Brain microvascular endothelial cell (primary cell): ENCODE data around the gene PPP2R1B.

Source experiments
- DNase-seq: peaks from one replicate; pipeline ENCODE4 v3.0.0-alpha.2; 2020
- H3K27ac ChIP-seq: fragments of 250-450 bp; sonication (Bioruptor Pico); 2 replicates; pipeline ENCODE4 v1.5.1; 2020; ENCODE audit warnings: mild to moderate bottlenecking, moderate library complexity
- H3K27me3 ChIP-seq: fragments of 250-450 bp; sonication (Bioruptor Pico); replicated peaks from 2 replicates; pipeline ENCODE4 v1.5.1; 2020; ENCODE audit warnings: mild to moderate bottlenecking
- H3K36me3 ChIP-seq: fragments of 250-450 bp; sonication (Bioruptor Pico); replicated peaks from 2 replicates; pipeline ENCODE4 v1.5.1; 2020; ENCODE audit warnings: mild to moderate bottlenecking
- H3K4me3 ChIP-seq: 2 replicates; pipeline ENCODE4 v1.5.1; 2011; ENCODE audit warnings: low read depth, mild to moderate bottlenecking, control low read depth, low read length, moderate library complexity
- CTCF ChIP-seq: IDR thresholded peaks from 2 replicates; pipeline ENCODE4 v1.5.1; 2011; ENCODE audit warnings: low read depth, mild to moderate bottlenecking, moderate library complexity, low read length, control low read depth, inconsistent platforms; ENCODE audit errors: missing control alignments
- in situ Hi-C: cut with HindIII; loops from 2 replicates; pipeline ENCODE4 v1.10.0; 2017; ENCODE audit warnings: low sequenced_read_pairs, low pct_ligation_motif_present

The PPP2R1B gene

GRCh38 chr11:111691741-111692140 lies 74.4 kb downstream of the PPP2R1B start:
- no peak overlapping the region for H3K27ac ChIP-seq
- no peak for DNase-seq

GRCh38 chr11:111691176-111691575 lies 75.0 kb downstream of the PPP2R1B start:
- Histone ChIP-seq H3K4me3 (no peak overlapping the region), H3K36me3 (peaks cover 5% of the 10 kb centered on the region), H3K27ac (no peak overlapping the region), H3K27me3 (no peaks in the 10 kb centered on the region)
- in situ Hi-C loops, result no loop called here
- no peak for DNase-seq
- no peak for TF ChIP-seq CTCF

More at GRCh38 chr11:111691741-111692140, 74.4 kb downstream of the PPP2R1B start:
- no peak for TF ChIP-seq CTCF
- Histone ChIP-seq H3K4me3 (no peak overlapping the region), H3K36me3 (peaks cover 5% of the 10 kb centered on the region), H3K27me3 (no peaks in the 10 kb centered on the region)
- in situ Hi-C loops, result no loop called here

- Histone ChIP-seq H3K27ac (no peak overlapping the region), H3K4me3 (no peak overlapping the region), H3K36me3 (peaks cover 5% of the 10 kb centered on the region), H3K27me3 (no peaks in the 10 kb centered on the region)
- no peak for DNase-seq
- in situ Hi-C loops, result no loop called here
- TF ChIP-seq CTCF, result no peak
Measured at GRCh38 chr11:111688013-111688412, 78.2 kb downstream of the PPP2R1B start.

- no peak for DNase-seq
- no peak overlapping the region for H3K4me3 ChIP-seq
- no peaks in the 10 kb centered on the region for H3K27me3 ChIP-seq
- TF ChIP-seq CTCF, result no peak
- H3K36me3 ChIP-seq, result peaks cover 5% of the 10 kb centered on the region
- H3K27ac ChIP-seq, result no peak overlapping the region
- in situ Hi-C loops, result no loop called here
Measured at GRCh38 chr11:111684251-111684650, 81.9 kb downstream of the PPP2R1B start.

GRCh38 chr11:111683806-111684205 lies 82.4 kb downstream of the PPP2R1B start:
- Histone ChIP-seq H3K36me3 (peaks cover 5% of the 10 kb centered on the region), H3K27me3 (no peaks in the 10 kb centered on the region), H3K4me3 (no peak overlapping the region), H3K27ac (no peak overlapping the region)
- no peak for DNase-seq
- in situ Hi-C loops, result no loop called here
- TF ChIP-seq CTCF, result no peak

- in situ Hi-C loops, result no loop called here
- no peak for TF ChIP-seq CTCF
- Histone ChIP-seq H3K36me3 (no peaks in the 10 kb centered on the region), H3K27ac (no peak overlapping the region), H3K27me3 (no peaks in the 10 kb centered on the region), H3K4me3 (no peak overlapping the region)
- DNase-seq, result no peak
Measured at GRCh38 chr11:111680486-111681175, 85.6 kb downstream of the PPP2R1B start.
